GM12878 (cell line): ENCODE results near the gene KLHL26. TPM values are rescaled to one million over a fixed set of nuclear protein-coding genes. Genes with fewer than 3 reads are reported as not detected.

Experiments
- ATAC-seq: fragments of 200-7000 bp; cut with Tn5 transposase; 3 replicates; pipeline ENCODE4 v1.9.1; 2020; ENCODE audit warnings: mild to moderate bottlenecking, moderate library complexity
- BruUV-seq: library from RNA; stranded (reverse); fragments of 400-500 nt; replicated peaks from 2 replicates; lab custom pipeline; 2021; lab: Mats Ljungman, UMichigan
- CTCF ChIA-PET: fragments of 300-600 bp; sonication (Branson Sonifier 250); formaldehyde crosslinking; extraction: SDS; loops from one replicate; lab custom pipeline; 2021; ENCODE audit warnings: inconsistent platforms; lab: Yijun Ruan, JAX
- POLR2A ChIA-PET: fragments of 350-600 bp; formaldehyde crosslinking; extraction: SDS; loops from one replicate; lab custom pipeline; 2021; ENCODE audit warnings: inconsistent platforms; lab: Charles Lee
- RAD21 ChIA-PET: fragments of 300-600 bp; sonication (Branson Sonifier 250); formaldehyde crosslinking; loops from one replicate; lab custom pipeline; 2023; ENCODE audit warnings: antibody characterized with exemption; ENCODE audit not compliant: unreplicated experiment; lab: Charles Lee
- SMC1A ChIA-PET: fragments of 300-600 bp; sonication (Branson Sonifier 250); formaldehyde crosslinking; loops from one replicate; lab custom pipeline; 2023; ENCODE audit not compliant: unreplicated experiment, uncharacterized antibody; lab: Charles Lee
- DNase-seq: peaks from one replicate; pipeline ENCODE4 v3.0.0-alpha.2; 2011; ENCODE audit warnings: low read depth, low spot score
- FAIRE-seq: peaks from 3 replicates; lab custom pipeline; 2011; peaks lifted over from hg19 to GRCh38; lab: Jason Lieb, UNC
- H2AFZ ChIP-seq: 2 replicates; pipeline ENCODE4 v1.6.0; 2011; ENCODE audit warnings: low read depth, low read length, control low read depth; ENCODE audit not compliant: control insufficient read depth
- H3K27ac ChIP-seq: 2 replicates; pipeline ENCODE4 v1.5.1; 2011; ENCODE audit warnings: control low read depth; ENCODE audit not compliant: control insufficient read depth, insufficient read depth
- H3K27me3 ChIP-seq, 2 experiments: replicated peaks in 1 of 2; 2 replicates each; pipeline versions ENCODE4 v1.6.0 to v1.6.1; 2011; ENCODE audit warnings: low read length in 1 of 2; ENCODE audit not compliant: control insufficient read depth in 2 of 2, insufficient read depth in 2 of 2
- H3K36me3 ChIP-seq, 2 experiments: 2 replicates each; pipeline ENCODE4 v1.5.1; 2011; ENCODE audit warnings: low read length in 1 of 2; ENCODE audit not compliant: control insufficient read depth in 2 of 2, insufficient read depth in 2 of 2
- H3K4me1 ChIP-seq: 2 replicates; pipeline ENCODE4 v1.6.1; 2011; ENCODE audit warnings: mild to moderate bottlenecking, low read length, moderate library complexity, mixed read lengths; ENCODE audit not compliant: control insufficient read depth, insufficient read depth
- H3K4me2 ChIP-seq: 2 replicates; pipeline ENCODE4 v1.6.0; 2011; ENCODE audit warnings: control low read depth; ENCODE audit not compliant: control insufficient read depth, insufficient read depth
- H3K4me3 ChIP-seq: fragments of 200-600 bp; sonication (generic); 2 replicates; pipeline ENCODE4 v1.5.1; 2016
- H3K79me2 ChIP-seq: 2 replicates; pipeline ENCODE4 v1.6.0; 2011; ENCODE audit warnings: low read length; ENCODE audit not compliant: control insufficient read depth, insufficient read depth
- H3K9ac ChIP-seq: 2 replicates; pipeline ENCODE4 v1.8.0; 2011; ENCODE audit warnings: low read length, control low read depth, mixed read lengths; ENCODE audit not compliant: control insufficient read depth, insufficient read depth
- H3K9me3 ChIP-seq: replicated peaks from 3 replicates; pipeline ENCODE4 v1.5.1; 2011; ENCODE audit warnings: mild to moderate bottlenecking, low read length; ENCODE audit not compliant: control insufficient read depth, insufficient read depth
- H4K20me1 ChIP-seq: 2 replicates; pipeline ENCODE4 v1.6.0; 2011; ENCODE audit not compliant: control insufficient read depth, insufficient read depth
- ASH2L ChIP-seq: fragments of 300-600, 200-600 bp; sonication (generic); IDR thresholded peaks from 2 replicates; pipeline ENCODE4 v1.6.1; 2017; ENCODE audit warnings: low read depth, mild to moderate bottlenecking, borderline replicate concordance
- BACH1 ChIP-seq: fragments of 450-650 bp; IDR thresholded peaks from 2 replicates; pipeline ENCODE4 v1.6.1; 2017; ENCODE audit warnings: mild to moderate bottlenecking, borderline replicate concordance
- BMI1 ChIP-seq: fragments of 450-650 bp; IDR thresholded peaks from 2 replicates; pipeline ENCODE4 v1.6.1; 2016; ENCODE audit warnings: mild to moderate bottlenecking, moderate library complexity, borderline replicate concordance
- CBX3 ChIP-seq: fragments of 200-600 bp; sonication (generic); IDR thresholded peaks from 2 replicates; pipeline ENCODE4 v1.6.1; 2016; ENCODE audit warnings: low read depth, borderline replicate concordance
- EED ChIP-seq: sonication (generic); IDR thresholded peaks from 2 replicates; pipeline ENCODE4 v1.6.1; 2016; ENCODE audit warnings: antibody characterized with exemption, low read depth
- FOXM1 ChIP-seq: IDR thresholded peaks from 2 replicates; pipeline ENCODE4 v1.6.1; 2012; ENCODE audit warnings: low read depth, mild to moderate bottlenecking, inconsistent platforms, low read length, moderate library complexity
- KDM1A ChIP-seq: fragments of 200-600 bp; sonication (generic); IDR thresholded peaks from 2 replicates; pipeline ENCODE4 v1.6.1; 2016; ENCODE audit warnings: borderline replicate concordance
- MTA2 ChIP-seq: fragments of 450-650 bp; IDR thresholded peaks from 2 replicates; pipeline ENCODE4 v1.6.1; 2016; ENCODE audit warnings: low read depth, mild to moderate bottlenecking, moderate library complexity
- PAX5 ChIP-seq: IDR thresholded peaks from 2 replicates; pipeline ENCODE4 v1.6.1; 2011; ENCODE audit warnings: low read depth, low read length, borderline replicate concordance
- POLR2AphosphoS5 ChIP-seq: IDR thresholded peaks from 2 replicates; pipeline ENCODE4 v1.6.1; 2011; ENCODE audit warnings: mild to moderate bottlenecking, low read length, inconsistent platforms
- RBBP5 ChIP-seq: fragments of 200-600 bp; sonication (generic); conservative IDR thresholded peaks from 2 replicates; pipeline ENCODE4 v1.6.1; 2016
- RCOR1 ChIP-seq: conservative IDR thresholded peaks from 2 replicates; pipeline ENCODE4 v1.6.1; 2012; ENCODE audit warnings: low read depth, low read length, improper control_type of control experiment
- SPI1 ChIP-seq: IDR thresholded peaks from 2 replicates; pipeline ENCODE4 v1.6.1; 2011; ENCODE audit warnings: low read depth, mild to moderate bottlenecking, low read length, moderate library complexity, borderline replicate concordance; ENCODE audit not compliant: insufficient read depth
- USF2 ChIP-seq: IDR thresholded peaks from 2 replicates; pipeline ENCODE4 v1.6.1; 2011; ENCODE audit warnings: low read depth, low read length, improper control_type of control experiment, borderline replicate concordance
- ZNF207 ChIP-seq: fragments of 450-650 bp; IDR thresholded peaks from 2 replicates; pipeline ENCODE4 v1.6.1; 2014; ENCODE audit warnings: antibody characterized with exemption, mild to moderate bottlenecking, borderline replicate concordance
- WGBS: methylation state at CpG from one replicate; pipeline ENCODE4 v1.1.6; 2016; ENCODE audit warnings: low lambda C conversion rate; ENCODE audit not compliant: insufficient replicate concordance, insufficient coverage; ENCODE audit errors: missing lambda C conversion rate; 5-methylcytosine and 5-hydroxymethylcytosine counted together
- in situ Hi-C: fragments of 300-500 bp; cut with MboI; formaldehyde crosslinking; loops from 9 replicates; pipeline ENCODE4 v1.14.3; 2018; ENCODE audit warnings: mixed read lengths
- intact Hi-C: fragments of 100-400 bp; cut with micrococcal nuclease; formaldehyde crosslinking; loops from one replicate; pipeline ENCODE4 v1.14.2; 2022; ENCODE audit not compliant: unreplicated experiment
- polyA plus RNA-seq, 11 experiments: library from polyadenylated mRNA; depleted of rRNA in 4 of 11; unstranded in 6 of 11; stranded (reverse) in 5 of 11; fragments of >200 nt; fragmentation: Nextera tagmentation in 4 of 11; fragmentation: Illumina TruSeq in 1 of 11; extraction: Ambion mirVana in 4 of 11; extraction: Trizol in 1 of 11; gene quantifications; 1 replicate in 1 of 11; 2 replicates in 10 of 11; pipeline versions ENCODE4 v1.2.1 to v1.2.3, GENCODE V29; 2011 to 2016; ENCODE audit warnings: inconsistent platforms in 2 of 11, missing spikeins in 2 of 11, low read depth in 1 of 11
- total RNA-seq, 4 experiments: library from RNA; depleted of rRNA in 3 of 4; stranded (reverse); fragments of >200 nt in 3 of 4; fragmentation: Illumina TruSeq in 1 of 4; extraction: Trizol in 1 of 4; gene quantifications; 2 replicates each; pipeline versions ENCODE4 v1.2.1 to v1.2.3, GENCODE V29; 2013 to 2021
- TF ChIP-seq, protein P1 (sequence below): fragments of 450-650 bp; formaldehyde crosslinking; IDR thresholded peaks from 2 replicates; pipeline ENCODE4 v1.4.0; 2020; ENCODE audit warnings: mild to moderate bottlenecking, moderate library complexity

The KLHL26 gene
- total and polyA plus RNA-seq, 10 of the 15 experiments (the other 5 are each of a cell fraction or from before 2014, with no cell fraction given), result 0.18 to 14.6 (median 2.9) TPM

DNA sequence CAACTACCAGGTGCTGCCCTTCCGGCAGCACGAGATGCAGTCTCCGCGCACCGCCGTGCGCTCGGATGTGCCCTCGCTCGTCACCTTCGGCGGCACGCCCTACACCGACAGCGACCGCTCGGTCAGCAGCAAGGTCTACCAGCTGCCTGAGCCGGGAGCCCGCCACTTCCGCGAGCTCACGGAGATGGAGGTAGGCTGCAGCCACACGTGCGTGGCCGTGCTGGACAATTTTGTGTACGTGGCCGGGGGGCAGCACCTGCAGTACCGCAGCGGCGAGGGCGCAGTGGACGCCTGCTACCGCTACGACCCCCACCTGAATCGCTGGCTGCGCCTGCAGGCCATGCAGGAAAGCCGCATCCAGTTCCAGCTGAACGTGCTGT, 31.4 kb downstream of the KLHL26 start:
- intact Hi-C loops, result no loop called here
- DNase-seq (no peak), ATAC-seq (no peak), FAIRE-seq (no peak)
- RAD21 ChIA-PET, result no interaction called here
- Histone ChIP-seq H3K36me3 (peaks cover 0 to 11% of the 10 kb centered on the region in 2 experiments; a peak in 2 of 4 replicates), H3K4me1 (no peaks in the 10 kb centered on the region), H3K27me3 (no peaks in the 10 kb centered on the region), H3K79me2 (no peaks in the 10 kb centered on the region), H3K27ac (no peak overlapping the region), H4K20me1 (no peaks in the 10 kb centered on the region), H2AFZ (no peak overlapping the region), H3K4me2 (no peak overlapping the region), H3K9ac (no peak overlapping the region)
- BruUV-seq, result no TSS peak
- SMC1A ChIA-PET, result no interaction called here
- in situ Hi-C loops, result no loop called here
- CTCF ChIA-PET, result no interaction called here
- TF ChIP-seq SPI1 (no peak), EED (no peak), ZNF207 (no peak), POLR2AphosphoS5 (no peak), CBX3 (no peak), RCOR1 (no peak), PAX5 (no peak), USF2 (no peak), BMI1 (no peak), ASH2L (no peak), BACH1 (no peak), KDM1A (no peak), FOXM1 (no peak), MTA2 (no peak), RBBP5 (no peak)
- TF ChIP-seq, protein P1, sequence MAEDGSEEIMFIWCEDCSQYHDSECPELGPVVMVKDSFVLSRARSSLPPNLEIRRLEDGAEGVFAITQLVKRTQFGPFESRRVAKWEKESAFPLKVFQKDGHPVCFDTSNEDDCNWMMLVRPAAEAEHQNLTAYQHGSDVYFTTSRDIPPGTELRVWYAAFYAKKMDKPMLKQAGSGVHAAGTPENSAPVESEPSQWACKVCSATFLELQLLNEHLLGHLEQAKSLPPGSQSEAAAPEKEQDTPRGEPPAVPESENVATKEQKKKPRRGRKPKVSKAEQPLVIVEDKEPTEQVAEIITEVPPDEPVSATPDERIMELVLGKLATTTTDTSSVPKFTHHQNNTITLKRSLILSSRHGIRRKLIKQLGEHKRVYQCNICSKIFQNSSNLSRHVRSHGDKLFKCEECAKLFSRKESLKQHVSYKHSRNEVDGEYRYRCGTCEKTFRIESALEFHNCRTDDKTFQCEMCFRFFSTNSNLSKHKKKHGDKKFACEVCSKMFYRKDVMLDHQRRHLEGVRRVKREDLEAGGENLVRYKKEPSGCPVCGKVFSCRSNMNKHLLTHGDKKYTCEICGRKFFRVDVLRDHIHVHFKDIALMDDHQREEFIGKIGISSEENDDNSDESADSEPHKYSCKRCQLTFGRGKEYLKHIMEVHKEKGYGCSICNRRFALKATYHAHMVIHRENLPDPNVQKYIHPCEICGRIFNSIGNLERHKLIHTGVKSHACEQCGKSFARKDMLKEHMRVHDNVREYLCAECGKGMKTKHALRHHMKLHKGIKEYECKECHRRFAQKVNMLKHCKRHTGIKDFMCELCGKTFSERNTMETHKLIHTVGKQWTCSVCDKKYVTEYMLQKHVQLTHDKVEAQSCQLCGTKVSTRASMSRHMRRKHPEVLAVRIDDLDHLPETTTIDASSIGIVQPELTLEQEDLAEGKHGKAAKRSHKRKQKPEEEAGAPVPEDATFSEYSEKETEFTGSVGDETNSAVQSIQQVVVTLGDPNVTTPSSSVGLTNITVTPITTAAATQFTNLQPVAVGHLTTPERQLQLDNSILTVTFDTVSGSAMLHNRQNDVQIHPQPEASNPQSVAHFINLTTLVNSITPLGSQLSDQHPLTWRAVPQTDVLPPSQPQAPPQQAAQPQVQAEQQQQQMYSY (CRISPR knock-in tag), result no peak
- TF ChIP-seq, all 136 proteins: peak for 0
- no peak overlapping the region for H3K4me3 ChIP-seq
- H3K9me3 ChIP-seq, result no peaks in the 10 kb centered on the region
- POLR2A ChIA-PET, result interaction anchor here (0.5 kb wide), 1 partner anchor 16 kb away, joined by 3 read pairs; no protein-coding TSS in a partner anchor
- WGBS, result 95% methylated on average over 17 of the region's 38 CpGs
